Neural cell (in vitro differentiated cells): ENCODE measurements around the gene IQCN. TPM values are rescaled to one million over a fixed set of nuclear protein-coding genes. Genes with fewer than 3 reads are reported as not detected.
A peak's percentile ranks its signal among the peaks of the same experiment; 100 is the strongest.

Source experiments
- H2AFZ ChIP-seq: fragments of 200-600, 300-800 bp; sonication (generic), shearing (Covaris generic); 2 replicates; pipeline ENCODE4 v1.6.0; 2014; ENCODE audit warnings: low read depth, mild to moderate bottlenecking, antibody characterized with exemption, low read length, moderate library complexity
- H3F3A ChIP-seq: fragments of 200-600 bp; shearing (Covaris generic); 2 replicates; pipeline ENCODE4 v1.6.1; 2016; ENCODE audit warnings: mild to moderate bottlenecking, moderate library complexity, mixed read lengths, antibody characterized with exemption, low read length; ENCODE audit not compliant: insufficient read depth, poor library complexity, severe bottlenecking
- H3K27ac ChIP-seq: fragments of 200-600, 300-800 bp; sonication (generic), shearing (Covaris generic); 2 replicates; pipeline ENCODE4 v1.5.1; 2014; ENCODE audit warnings: mild to moderate bottlenecking, low read length, moderate library complexity
- H3K27me3 ChIP-seq: fragments of 300-800, 200-600 bp; sonication (generic), shearing (Covaris generic); 2 replicates; pipeline ENCODE4 v1.6.0; 2014; ENCODE audit warnings: mild to moderate bottlenecking, low read depth, low read length, moderate library complexity; ENCODE audit not compliant: insufficient read depth
- H3K36me3 ChIP-seq: fragments of 300-800, 200-600 bp; sonication (generic), shearing (Covaris generic); 2 replicates; pipeline ENCODE4 v1.5.1; 2014; ENCODE audit warnings: mild to moderate bottlenecking, antibody characterized with exemption, low read length, moderate library complexity; ENCODE audit not compliant: insufficient read depth
- H3K4me2 ChIP-seq: fragments of 300-800, 200-600 bp; sonication (generic), shearing (Covaris generic); 2 replicates; pipeline ENCODE4 v1.6.0; 2014; ENCODE audit warnings: mild to moderate bottlenecking, low read length
- H3K4me3 ChIP-seq: fragments of 300-800, 200-600 bp; sonication (generic), shearing (Covaris generic); 2 replicates; pipeline ENCODE4 v1.5.1; 2014; ENCODE audit warnings: mild to moderate bottlenecking, low read length, moderate library complexity
- H3K79me2 ChIP-seq: fragments of 200-600 bp; shearing (Covaris generic); replicated peaks from 2 replicates; pipeline ENCODE4 v1.6.0; 2014; ENCODE audit warnings: mild to moderate bottlenecking, low read length, moderate library complexity; ENCODE audit not compliant: insufficient read depth
- H3K9ac ChIP-seq: fragments of 300-800, 200-600 bp; sonication (generic), shearing (Covaris generic); 2 replicates; pipeline ENCODE4 v1.6.1; 2016; ENCODE audit warnings: mild to moderate bottlenecking, low read length, mixed read lengths
- H3K9me2 ChIP-seq: fragments of 200-600 bp; shearing (Covaris generic); 2 replicates; pipeline ENCODE4 v1.6.1; 2016; ENCODE audit warnings: mild to moderate bottlenecking, low read length, mixed read lengths; ENCODE audit not compliant: insufficient read depth
- H3K9me3 ChIP-seq: fragments of 200-600, 300-800 bp; sonication (generic), shearing (Covaris generic); 2 replicates; pipeline ENCODE4 v1.6.1; 2016; ENCODE audit warnings: mild to moderate bottlenecking, mixed run types, low read length, moderate library complexity, mixed read lengths
- H4K20me1 ChIP-seq: fragments of 200-600 bp; shearing (Covaris generic); 2 replicates; pipeline ENCODE4 v1.6.1; 2016; ENCODE audit warnings: mild to moderate bottlenecking, mixed run types; ENCODE audit not compliant: insufficient read depth
- CTCF ChIP-seq: fragments of 450-650 bp; IDR thresholded peaks from 2 replicates; pipeline ENCODE4 v1.5.1; 2014; ENCODE audit warnings: antibody characterized with exemption, mild to moderate bottlenecking, moderate library complexity; ENCODE audit not compliant: poor library complexity, severe bottlenecking
- EP300 ChIP-seq: fragments of 450-650 bp; conservative IDR thresholded peaks from 2 replicates; pipeline ENCODE4 v1.6.1; 2014; ENCODE audit warnings: antibody characterized with exemption, mild to moderate bottlenecking, moderate library complexity; ENCODE audit not compliant: poor library complexity, severe bottlenecking
- RAD21 ChIP-seq: fragments of 450-650 bp; conservative IDR thresholded peaks from 2 replicates; pipeline ENCODE4 v1.6.1; 2014; ENCODE audit warnings: antibody characterized with exemption, mild to moderate bottlenecking, moderate library complexity
- SMC3 ChIP-seq: fragments of 450-650 bp; conservative IDR thresholded peaks from 2 replicates; pipeline ENCODE4 v1.6.1; 2014; ENCODE audit warnings: antibody characterized with exemption, mild to moderate bottlenecking, moderate library complexity; ENCODE audit not compliant: poor library complexity
- TAF1 ChIP-seq: IDR thresholded peaks from 2 replicates; pipeline ENCODE4 v1.6.1; 2012; ENCODE audit warnings: low read depth
- polyA plus RNA-seq: library from polyadenylated mRNA; depleted of rRNA; stranded (reverse); fragments of >200 nt; gene quantifications from 2 replicates; pipeline ENCODE4 v1.2.3, GENCODE V29; 2014
- TF ChIP-seq, protein P1 (sequence below): IDR thresholded peaks from 2 replicates; pipeline ENCODE4 v1.6.1; 2012; ENCODE audit warnings: borderline replicate concordance

Gene IQCN
- polyA plus RNA-seq, 1 donor from 2014 or later = 2.5 TPM

DNA sequence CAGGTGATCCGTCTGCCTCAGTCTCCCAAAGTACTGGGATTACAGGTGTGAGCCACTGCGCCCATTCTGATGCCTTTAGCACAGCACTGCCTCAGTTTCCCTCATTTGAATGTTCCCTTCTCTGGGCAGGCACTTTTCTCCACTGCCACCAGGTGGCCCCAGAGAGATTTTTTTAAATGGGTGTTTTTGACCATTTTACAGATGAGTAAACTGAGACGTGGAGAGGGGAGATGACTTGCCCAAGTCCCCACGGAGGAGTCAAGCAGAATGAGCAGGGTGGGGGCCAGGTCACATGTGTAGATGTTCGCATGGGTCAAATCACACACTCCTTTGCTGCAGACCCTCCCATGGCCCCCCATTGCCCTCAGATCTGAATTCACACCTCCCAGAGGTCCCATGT, 44.8 kb downstream of the IQCN start:
- Histone ChIP-seq H3K36me3 (no peaks in the 10 kb centered on the region), H3F3A (no peaks in the 10 kb centered on the region), H3K79me2 (no peaks in the 10 kb centered on the region), H2AFZ (no peak overlapping the region), H3K27ac (no peak overlapping the region), H3K4me2 (no peak overlapping the region), H3K27me3 (peaks cover 52% of the 10 kb centered on the region), H4K20me1 (no peaks in the 10 kb centered on the region), H3K9ac (no peak overlapping the region), H3K9me2 (no peaks in the 10 kb centered on the region), H3K4me3 (no peak overlapping the region), H3K9me3 (no peaks in the 10 kb centered on the region)
- TF ChIP-seq EP300 (no peak), CTCF (peak; percentile 40)
- TF ChIP-seq, protein P1, sequence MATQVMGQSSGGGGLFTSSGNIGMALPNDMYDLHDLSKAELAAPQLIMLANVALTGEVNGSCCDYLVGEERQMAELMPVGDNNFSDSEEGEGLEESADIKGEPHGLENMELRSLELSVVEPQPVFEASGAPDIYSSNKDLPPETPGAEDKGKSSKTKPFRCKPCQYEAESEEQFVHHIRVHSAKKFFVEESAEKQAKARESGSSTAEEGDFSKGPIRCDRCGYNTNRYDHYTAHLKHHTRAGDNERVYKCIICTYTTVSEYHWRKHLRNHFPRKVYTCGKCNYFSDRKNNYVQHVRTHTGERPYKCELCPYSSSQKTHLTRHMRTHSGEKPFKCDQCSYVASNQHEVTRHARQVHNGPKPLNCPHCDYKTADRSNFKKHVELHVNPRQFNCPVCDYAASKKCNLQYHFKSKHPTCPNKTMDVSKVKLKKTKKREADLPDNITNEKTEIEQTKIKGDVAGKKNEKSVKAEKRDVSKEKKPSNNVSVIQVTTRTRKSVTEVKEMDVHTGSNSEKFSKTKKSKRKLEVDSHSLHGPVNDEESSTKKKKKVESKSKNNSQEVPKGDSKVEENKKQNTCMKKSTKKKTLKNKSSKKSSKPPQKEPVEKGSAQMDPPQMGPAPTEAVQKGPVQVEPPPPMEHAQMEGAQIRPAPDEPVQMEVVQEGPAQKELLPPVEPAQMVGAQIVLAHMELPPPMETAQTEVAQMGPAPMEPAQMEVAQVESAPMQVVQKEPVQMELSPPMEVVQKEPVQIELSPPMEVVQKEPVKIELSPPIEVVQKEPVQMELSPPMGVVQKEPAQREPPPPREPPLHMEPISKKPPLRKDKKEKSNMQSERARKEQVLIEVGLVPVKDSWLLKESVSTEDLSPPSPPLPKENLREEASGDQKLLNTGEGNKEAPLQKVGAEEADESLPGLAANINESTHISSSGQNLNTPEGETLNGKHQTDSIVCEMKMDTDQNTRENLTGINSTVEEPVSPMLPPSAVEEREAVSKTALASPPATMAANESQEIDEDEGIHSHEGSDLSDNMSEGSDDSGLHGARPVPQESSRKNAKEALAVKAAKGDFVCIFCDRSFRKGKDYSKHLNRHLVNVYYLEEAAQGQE = no peak

DNA sequence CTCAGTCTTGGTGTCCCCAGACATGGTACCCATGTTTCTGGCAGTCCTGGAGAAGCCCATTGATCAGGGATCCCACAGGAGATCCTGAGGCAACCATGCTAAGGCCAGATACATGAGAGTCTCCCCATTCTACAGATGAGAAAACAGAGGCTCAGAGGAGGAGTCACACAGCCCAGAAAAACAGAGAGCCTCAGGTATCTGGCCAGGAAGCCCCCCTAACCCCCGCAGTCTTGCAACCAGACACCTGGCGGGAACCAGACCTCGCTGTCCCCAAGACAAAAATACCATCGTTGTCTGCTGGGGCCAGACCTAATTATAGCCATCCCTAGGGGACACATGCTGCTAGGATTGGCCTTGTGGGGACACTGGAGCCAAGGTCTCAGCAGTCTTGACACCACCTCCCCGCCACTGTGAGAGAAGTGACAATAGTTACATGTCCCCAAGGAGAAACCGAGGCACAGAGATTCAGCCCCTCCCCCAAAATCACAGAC, 46.4 kb downstream of the IQCN start:
- Histone ChIP-seq H3K36me3 (no peaks in the 10 kb centered on the region), H3F3A (no peaks in the 10 kb centered on the region), H4K20me1 (no peaks in the 10 kb centered on the region), H3K9ac (no peak overlapping the region), H2AFZ (no peak overlapping the region), H3K4me2 (no peak overlapping the region), H3K27me3 (peaks cover 46% of the 10 kb centered on the region), H3K79me2 (no peaks in the 10 kb centered on the region), H3K9me2 (no peaks in the 10 kb centered on the region), H3K9me3 (no peaks in the 10 kb centered on the region), H3K27ac (no peak overlapping the region), H3K4me3 (no peak overlapping the region)
- TF ChIP-seq RAD21 = no peak
- TF ChIP-seq TAF1 = no peak

GRCh38 chr19:18226956-18227780, 47.1 kb downstream of the IQCN start:
- H3K36me3 ChIP-seq = no peaks in the 10 kb centered on the region
- H3K9ac ChIP-seq = no peak overlapping the region
- no peaks in the 10 kb centered on the region for H3K9me2 ChIP-seq
- TF ChIP-seq RAD21 (no peak), SMC3 (no peak)
- no peaks in the 10 kb centered on the region for H4K20me1 ChIP-seq
- no peak overlapping the region for H3K4me2 ChIP-seq
- H3K27me3 ChIP-seq = peaks cover 40% of the 10 kb centered on the region
- H3K4me3 ChIP-seq = no peak overlapping the region
- no peaks in the 10 kb centered on the region for H3F3A ChIP-seq
- H3K27ac ChIP-seq = no peak overlapping the region
- no peaks in the 10 kb centered on the region for H3K9me3 ChIP-seq
- H2AFZ ChIP-seq = no peak overlapping the region
- H3K79me2 ChIP-seq = no peaks in the 10 kb centered on the region
